Astrocyte of the cerebellum (primary cell): ENCODE data around the gene BACE2.

ENCODE experiments used
- DNase-seq: peaks from one replicate; pipeline ENCODE4 v3.0.0-alpha.2; 2011; ENCODE audit warnings: low read depth
- H3K4me3 ChIP-seq: 2 replicates; pipeline ENCODE4 v1.5.1; 2011; ENCODE audit warnings: mild to moderate bottlenecking, low read depth, low read length, moderate library complexity
- in situ Hi-C: cut with HindIII; loops from 2 replicates; pipeline ENCODE4 v1.10.0; 2017; ENCODE audit warnings: low sequenced_read_pairs
- TF ChIP-seq, protein P1 (sequence below): IDR thresholded peaks from 2 replicates; pipeline ENCODE4 v1.5.1; 2012; ENCODE audit warnings: low read length, low read depth, moderate library complexity, mild to moderate bottlenecking; ENCODE audit errors: missing control alignments

Gene BACE2

DNA sequence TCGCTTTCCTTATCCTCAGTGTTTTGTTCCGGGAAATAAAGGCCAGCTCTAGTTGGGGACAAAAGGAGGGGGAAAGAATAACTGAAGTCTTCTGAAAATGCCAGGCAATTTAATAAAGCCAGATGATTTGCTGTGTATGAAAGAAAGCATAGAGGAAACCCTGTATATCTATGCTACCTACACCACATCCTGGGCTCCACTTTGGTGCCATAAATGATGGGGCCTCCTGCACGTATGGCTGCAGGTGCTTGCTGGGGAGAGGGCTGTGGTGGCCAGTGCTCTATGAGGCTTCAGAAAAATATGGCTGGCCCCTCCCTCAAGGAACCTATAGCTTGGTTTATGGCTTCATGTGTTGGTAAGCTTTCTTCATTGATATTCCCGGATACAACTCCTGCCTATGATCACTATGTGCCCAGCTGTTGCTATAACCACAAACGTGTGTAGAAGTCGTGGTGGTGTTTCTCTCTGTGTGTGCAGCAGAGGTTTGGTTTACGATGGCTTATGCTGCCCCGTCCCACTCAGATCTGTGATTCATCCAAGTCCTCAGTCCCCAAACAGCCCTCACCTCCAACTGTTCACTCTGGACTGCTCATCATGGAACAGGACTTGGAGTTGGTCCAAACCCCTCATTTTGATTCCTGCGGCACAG is 59.5 kb downstream of the BACE2 start:
- TF ChIP-seq, protein P1, sequence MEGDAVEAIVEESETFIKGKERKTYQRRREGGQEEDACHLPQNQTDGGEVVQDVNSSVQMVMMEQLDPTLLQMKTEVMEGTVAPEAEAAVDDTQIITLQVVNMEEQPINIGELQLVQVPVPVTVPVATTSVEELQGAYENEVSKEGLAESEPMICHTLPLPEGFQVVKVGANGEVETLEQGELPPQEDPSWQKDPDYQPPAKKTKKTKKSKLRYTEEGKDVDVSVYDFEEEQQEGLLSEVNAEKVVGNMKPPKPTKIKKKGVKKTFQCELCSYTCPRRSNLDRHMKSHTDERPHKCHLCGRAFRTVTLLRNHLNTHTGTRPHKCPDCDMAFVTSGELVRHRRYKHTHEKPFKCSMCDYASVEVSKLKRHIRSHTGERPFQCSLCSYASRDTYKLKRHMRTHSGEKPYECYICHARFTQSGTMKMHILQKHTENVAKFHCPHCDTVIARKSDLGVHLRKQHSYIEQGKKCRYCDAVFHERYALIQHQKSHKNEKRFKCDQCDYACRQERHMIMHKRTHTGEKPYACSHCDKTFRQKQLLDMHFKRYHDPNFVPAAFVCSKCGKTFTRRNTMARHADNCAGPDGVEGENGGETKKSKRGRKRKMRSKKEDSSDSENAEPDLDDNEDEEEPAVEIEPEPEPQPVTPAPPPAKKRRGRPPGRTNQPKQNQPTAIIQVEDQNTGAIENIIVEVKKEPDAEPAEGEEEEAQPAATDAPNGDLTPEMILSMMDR: no peak
- H3K4me3 ChIP-seq: no peak overlapping the region
- no peak for DNase-seq
- in situ Hi-C loops: no loop called here

DNA sequence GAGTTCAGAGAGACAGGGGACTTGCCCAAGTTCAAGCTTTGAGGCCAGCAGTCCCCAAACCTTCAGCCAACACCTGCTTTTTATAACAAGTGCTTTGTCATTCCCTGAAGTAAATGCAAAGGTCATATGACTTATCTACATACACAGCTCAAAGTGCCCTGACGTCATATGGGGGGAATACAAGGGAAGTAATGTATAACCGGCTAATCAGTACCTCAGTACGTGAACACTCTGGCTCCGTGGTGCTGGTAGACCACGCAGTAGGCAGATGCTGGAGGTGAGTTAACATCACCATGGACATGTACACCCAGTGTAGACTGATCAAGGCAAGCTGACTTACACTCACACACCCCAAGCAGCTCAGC is 60.0 kb downstream of the BACE2 start:
- TF ChIP-seq, protein P1: no peak
- no peak for DNase-seq
- in situ Hi-C loops: no loop called here
- H3K4me3 ChIP-seq: no peak overlapping the region

DNA sequence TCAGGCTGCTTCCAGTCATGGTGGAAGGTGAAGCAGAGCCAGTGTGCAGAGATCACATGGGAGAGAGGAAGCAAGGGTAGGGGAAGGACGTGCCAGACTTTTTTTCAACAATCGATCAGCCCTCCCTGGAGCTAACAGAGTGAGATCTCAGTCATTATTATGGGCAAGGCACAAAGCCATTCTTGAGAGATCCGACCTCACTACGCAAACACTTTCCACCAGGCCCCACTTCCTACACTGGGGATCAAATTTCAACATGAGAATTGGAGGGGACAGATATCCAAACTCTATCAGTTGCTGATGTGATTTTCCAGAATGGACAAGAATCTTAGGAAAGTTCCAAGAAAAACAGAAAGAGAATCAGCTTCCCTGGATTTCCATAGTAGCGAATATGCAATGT is 60.5 kb downstream of the BACE2 start:
- H3K4me3 ChIP-seq: no peak overlapping the region
- DNase-seq: no peak
- TF ChIP-seq, protein P1: no peak
- in situ Hi-C loops: no loop called here

DNA sequence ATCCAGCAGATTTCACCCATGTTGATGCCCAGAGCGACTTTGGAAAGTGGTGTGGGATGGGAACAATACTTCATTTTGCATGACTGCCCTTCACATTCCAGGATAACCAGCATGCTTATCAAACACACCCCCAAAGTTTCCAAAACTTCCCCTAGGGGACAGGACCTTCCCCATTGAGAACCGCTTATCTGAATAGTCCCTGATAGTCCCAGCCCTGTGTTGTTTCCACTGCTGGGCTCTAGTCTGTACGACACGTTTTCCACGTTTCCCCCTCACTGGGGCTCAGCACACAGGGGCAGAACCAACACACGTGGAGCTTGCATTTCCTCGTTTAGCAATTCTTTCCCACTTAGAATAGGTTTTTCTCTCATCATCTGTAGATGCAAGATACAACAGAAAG is 61.0 kb downstream of the BACE2 start:
- TF ChIP-seq, protein P1: no peak
- H3K4me3 ChIP-seq: no peak overlapping the region
- in situ Hi-C loops: no loop called here

DNA sequence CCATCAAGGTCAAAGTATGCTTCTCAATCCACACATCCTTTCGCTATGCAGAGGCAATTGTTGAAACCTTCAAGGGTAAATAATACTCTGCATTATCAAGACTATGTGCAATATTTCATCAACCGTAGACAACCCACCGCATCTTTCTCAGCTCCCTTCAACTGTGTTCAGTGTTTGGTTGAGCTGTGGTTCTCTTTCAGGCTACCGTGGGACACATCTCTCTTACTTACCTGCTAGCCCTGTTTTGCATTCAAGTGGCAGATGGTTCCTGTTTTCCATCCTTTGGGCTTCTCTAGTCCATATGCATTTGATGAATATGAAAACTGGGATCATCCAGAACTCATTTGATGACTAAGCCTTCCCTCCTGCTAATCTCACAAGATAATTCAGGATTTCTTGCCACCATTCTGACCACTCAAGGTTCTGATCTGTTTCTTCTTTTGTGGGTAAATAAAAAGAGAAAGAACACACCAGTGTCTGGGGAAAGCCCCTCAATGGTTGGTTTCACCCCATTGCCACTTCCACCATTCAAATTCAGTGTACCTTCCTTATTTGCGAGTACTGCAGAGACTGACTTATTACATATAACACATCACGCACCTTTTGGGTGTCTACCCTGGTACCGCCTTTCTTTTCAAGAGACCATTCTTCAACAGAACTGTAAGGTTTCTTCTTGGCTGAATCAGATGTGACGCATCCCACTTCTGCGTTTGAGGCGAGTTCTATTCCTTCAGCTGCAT is 61.7 kb downstream of the BACE2 start:
- TF ChIP-seq, protein P1: no peak
- no peak overlapping the region for H3K4me3 ChIP-seq
- no peak for DNase-seq
- in situ Hi-C loops: no loop called here

More for the DNA sequence above, 61.0 kb downstream of the BACE2 start:
- no peak for DNase-seq

DNA sequence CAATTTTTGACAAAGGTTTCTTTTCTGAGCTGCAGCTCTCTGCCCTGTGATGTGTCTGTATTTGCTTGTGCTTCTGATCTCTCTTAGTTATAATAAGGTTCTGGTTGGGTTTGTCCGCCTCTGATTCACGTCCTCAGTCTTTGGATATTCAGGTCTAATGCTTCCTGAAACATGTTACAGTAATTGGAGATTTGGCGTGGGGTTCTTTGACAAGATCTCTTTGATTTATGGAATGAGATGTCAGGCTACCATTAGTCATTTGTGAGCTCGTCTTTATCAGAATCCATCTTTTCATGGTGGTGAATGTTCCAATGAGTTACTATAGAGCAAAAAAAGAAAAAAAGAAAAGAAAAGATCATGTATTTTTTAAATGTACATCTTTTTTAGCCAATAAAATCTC is 62.5 kb downstream of the BACE2 start:
- TF ChIP-seq, protein P1: no peak
- H3K4me3 ChIP-seq: no peak overlapping the region
- in situ Hi-C loops: no loop called here
- DNase-seq: no peak
